Activated naive CD4-positive, alpha-beta T cell treated with anti-CD3 and anti-CD28 coated beads for 36 hours (primary cell): Measurements from ENCODE around the gene ANAPC5. TPM values are rescaled to one million over a fixed set of nuclear protein-coding genes. Genes with fewer than 3 reads are reported as not detected.
"Not testable (repeated sequence)": the region's sequence is repeated elsewhere in the genome, so short reads cannot be mapped to it uniquely, and the experiment has no call there.

Experiments used
- CTCF ChIA-PET: fragments of 350-600 bp; sonication (Branson Sonifier 250); formaldehyde crosslinking; loops from one replicate; lab custom pipeline; 2021; ENCODE audit warnings: antibody characterized with exemption; lab: Charles Lee
- DNase-seq: peaks from one replicate; pipeline ENCODE4 v3.0.0-alpha.2; 2020
- H3K27ac Mint-ChIP-seq: one replicate; pipeline ENCODE4 v1.8.0; 2021; ENCODE audit warnings: mild to moderate bottlenecking, mixed read lengths
- H3K27me3 Mint-ChIP-seq: one replicate; pipeline ENCODE4 v1.8.0; 2021; ENCODE audit warnings: low read depth, mixed read lengths
- H3K36me3 Mint-ChIP-seq: one replicate; pipeline ENCODE4 v1.8.0; 2021; ENCODE audit warnings: low read depth, mixed read lengths
- H3K4me1 Mint-ChIP-seq: one replicate; pipeline ENCODE4 v1.8.0; 2021; ENCODE audit warnings: low read depth, mixed read lengths
- H3K4me3 Mint-ChIP-seq: one replicate; pipeline ENCODE4 v1.8.0; 2021; ENCODE audit warnings: mild to moderate bottlenecking, moderate library complexity, mixed read lengths
- H3K9me3 Mint-ChIP-seq: one replicate; pipeline ENCODE4 v1.8.0; 2021; ENCODE audit warnings: mixed read lengths
- intact Hi-C: fragments of 100-400 bp; cut with micrococcal nuclease; formaldehyde crosslinking; loops from one replicate; pipeline ENCODE4 v1.15.1; 2023
- total RNA-seq, 2 experiments: library from RNA; stranded (reverse); gene quantifications; one replicate each; pipeline ENCODE4 v1.2.3, GENCODE V29; 2021

Gene ANAPC5
- total RNA-seq, 2 experiments from 2014 or later, result 117 to 119 TPM

DNA sequence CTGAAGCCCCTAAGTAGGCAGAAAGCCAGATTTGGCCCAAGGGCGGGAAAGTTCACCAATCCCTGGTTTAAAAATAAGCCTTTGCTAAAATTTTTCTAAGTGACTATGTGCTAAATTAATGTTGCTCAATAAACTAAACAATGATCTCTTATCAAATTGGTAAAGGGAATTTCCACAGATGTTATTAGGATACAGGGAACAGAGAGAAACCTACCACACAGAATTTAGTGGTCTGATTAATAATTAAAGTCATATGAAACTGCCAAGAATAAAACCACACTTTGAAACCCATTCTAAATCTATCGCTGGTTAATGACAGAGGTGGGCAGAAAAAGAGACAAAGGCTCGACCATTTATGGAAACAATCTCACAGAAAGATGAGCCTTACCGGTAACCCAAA is 22.0 kb downstream of the ANAPC5 start:
- no peak overlapping the region for H3K27ac Mint-ChIP-seq
- H3K9me3 Mint-ChIP-seq, result no peaks in the 10 kb centered on the region
- intact Hi-C loops, result no loop called here
- CTCF ChIA-PET, result interaction anchor here (0.7 to 7.9 kb wide), 2 partner anchors 101 to 113 kb away, joined by 3 to 99 read pairs; no protein-coding TSS in a partner anchor
- no peak overlapping the region for H3K4me3 Mint-ChIP-seq
- H3K4me1 Mint-ChIP-seq, result no peaks in the 10 kb centered on the region
- H3K36me3 Mint-ChIP-seq, result peaks cover 42% of the 10 kb centered on the region
- no peak for DNase-seq
- no peaks in the 10 kb centered on the region for H3K27me3 Mint-ChIP-seq

DNA sequence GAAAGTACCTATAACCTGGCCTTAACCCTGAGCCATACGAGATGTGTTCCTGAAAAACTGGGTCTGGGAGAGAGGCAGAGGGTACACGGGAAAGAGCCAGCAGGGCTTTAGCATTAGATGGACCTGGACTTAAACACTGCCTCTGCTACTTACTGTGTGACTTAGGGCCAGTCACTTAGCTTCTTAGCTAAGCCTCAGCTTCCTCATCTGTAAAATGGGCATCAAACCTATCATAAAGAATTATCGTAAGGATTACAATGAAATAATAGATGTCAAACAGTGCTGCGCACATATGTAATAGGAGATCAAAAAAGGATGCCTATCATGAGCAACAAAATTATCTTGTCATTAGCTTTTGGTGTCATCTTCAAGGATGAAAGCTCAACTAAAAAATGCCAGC is 23.6 kb downstream of the ANAPC5 start:
- Mint-ChIP-seq H3K9me3 (no peaks in the 10 kb centered on the region), H3K27me3 (no peaks in the 10 kb centered on the region), H3K27ac (no peak overlapping the region), H3K4me1 (no peaks in the 10 kb centered on the region), H3K36me3 (peaks cover 48% of the 10 kb centered on the region), H3K4me3 (no peak overlapping the region)
- DNase-seq, result no peak
- CTCF ChIA-PET, result interaction anchor here (0.6 to 1.4 kb wide), 3 partner anchors 84 to 129 kb away, joined by 3 to 8 read pairs (median 5); no protein-coding TSS in a partner anchor
- intact Hi-C loops, result no loop called here

DNA sequence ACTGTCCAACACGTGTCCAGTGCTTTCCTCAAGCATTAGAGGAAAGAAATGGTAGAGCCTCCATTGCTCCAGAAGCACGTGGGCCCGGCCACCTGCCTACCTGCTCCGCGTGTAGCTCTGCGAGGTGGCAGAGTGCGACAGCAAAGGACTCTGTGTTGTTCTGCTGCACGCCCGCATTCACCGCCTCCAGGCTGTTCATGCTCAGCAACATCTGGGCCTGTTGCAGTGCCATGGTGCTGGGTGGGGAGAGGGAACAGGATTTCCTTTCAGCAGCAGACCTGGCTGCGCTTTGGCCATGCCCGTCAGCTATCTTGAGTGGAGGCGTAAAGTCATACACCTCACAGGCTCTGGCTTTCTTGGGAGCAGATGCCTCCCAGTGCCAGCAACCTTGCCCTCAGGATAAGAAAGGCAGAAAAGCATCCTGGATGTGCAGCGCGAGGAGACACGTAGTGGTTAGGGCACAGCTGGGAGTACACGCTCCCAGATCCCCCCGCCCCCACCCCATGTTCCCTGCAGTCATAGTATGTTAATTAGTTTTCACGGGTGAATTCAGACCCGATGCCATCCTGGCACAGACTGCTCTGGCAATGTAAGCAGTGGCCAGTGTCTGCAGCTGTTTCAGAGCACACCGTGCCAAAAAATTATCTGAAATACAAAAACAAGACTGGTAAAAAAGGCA is 25.1 kb downstream of the ANAPC5 start:
- intact Hi-C loops, result no loop called here
- H3K4me3 Mint-ChIP-seq, result no peak overlapping the region
- CTCF ChIA-PET, result no interaction called here
- no peaks in the 10 kb centered on the region for H3K27me3 Mint-ChIP-seq
- peak overlapping the region; percentile 19 for H3K27ac Mint-ChIP-seq
- peaks cover 53% of the 10 kb centered on the region for H3K36me3 Mint-ChIP-seq
- H3K9me3 Mint-ChIP-seq, result no peaks in the 10 kb centered on the region
- no peaks in the 10 kb centered on the region for H3K4me1 Mint-ChIP-seq
- DNase-seq, result no peak

DNA sequence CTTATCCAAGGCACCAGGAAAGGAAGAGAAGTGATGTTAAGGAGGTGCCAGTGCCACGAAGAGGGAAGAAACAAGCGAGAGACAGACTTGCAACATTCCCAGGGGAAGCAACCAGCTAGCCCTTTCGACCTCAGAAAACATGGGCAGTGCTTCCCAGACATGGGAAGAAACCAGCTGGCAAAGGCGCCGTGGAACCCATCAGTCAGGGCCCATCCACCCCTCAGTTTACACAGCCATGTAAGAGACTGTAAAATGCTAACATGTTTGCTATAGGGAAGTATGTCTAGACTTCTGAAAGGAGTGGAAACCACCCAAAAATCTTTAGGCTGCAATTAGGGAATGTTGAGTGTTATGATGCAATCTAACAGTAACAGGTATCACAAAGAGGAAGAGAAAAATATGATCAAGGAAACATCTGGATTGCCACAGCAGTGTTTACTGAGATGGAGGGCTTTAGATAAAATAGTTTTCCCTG is 26.3 kb downstream of the ANAPC5 start:
- intact Hi-C loops, result no loop called here
- Mint-ChIP-seq H3K36me3 (peaks cover 51% of the 10 kb centered on the region), H3K4me3 (no peak overlapping the region), H3K27ac (peak overlapping the region; percentile 6), H3K9me3 (no peaks in the 10 kb centered on the region), H3K4me1 (no peaks in the 10 kb centered on the region), H3K27me3 (no peaks in the 10 kb centered on the region)
- CTCF ChIA-PET, result interaction anchor here (0.7 kb wide), 1 partner anchor 8 kb away, joined by 3 read pairs; no protein-coding TSS in a partner anchor
- no peak for DNase-seq

DNA sequence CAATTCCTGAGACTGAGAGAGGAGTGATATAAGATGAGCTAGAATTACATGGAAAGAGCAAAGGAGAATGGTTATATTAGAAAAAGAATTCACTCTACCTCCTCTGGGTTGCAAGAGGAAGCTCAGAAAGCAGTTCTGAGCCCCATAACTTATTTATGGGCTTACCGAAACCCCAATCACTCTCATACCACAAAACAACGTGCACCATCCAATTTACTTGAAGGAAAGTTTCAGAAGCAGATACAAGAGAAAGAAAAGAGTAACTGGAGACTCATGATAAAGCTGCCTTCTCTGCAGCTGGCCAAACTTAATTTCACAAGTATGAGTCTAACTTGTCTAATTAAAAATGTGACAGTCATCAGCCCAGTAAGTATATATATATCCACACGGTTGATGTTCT is 28.3 kb downstream of the ANAPC5 start:
- no peak for DNase-seq
- intact Hi-C loops, result loop anchor here (1.0 kb wide), 1 partner anchor 15 kb away; no protein-coding TSS in a partner anchor
- no peaks in the 10 kb centered on the region for H3K4me1 Mint-ChIP-seq
- peaks cover 38% of the 10 kb centered on the region for H3K36me3 Mint-ChIP-seq
- H3K27ac Mint-ChIP-seq, result peak overlapping the region; percentile 37
- CTCF ChIA-PET, result interaction anchor here (0.6 to 1.4 kb wide), 3 partner anchors 11 to 850 kb away, joined by 3 to 9 read pairs (median 4); partner anchors contain the start of gene IL31
- H3K9me3 Mint-ChIP-seq, result no peaks in the 10 kb centered on the region
- no peak overlapping the region for H3K4me3 Mint-ChIP-seq
- H3K27me3 Mint-ChIP-seq, result no peaks in the 10 kb centered on the region

DNA sequence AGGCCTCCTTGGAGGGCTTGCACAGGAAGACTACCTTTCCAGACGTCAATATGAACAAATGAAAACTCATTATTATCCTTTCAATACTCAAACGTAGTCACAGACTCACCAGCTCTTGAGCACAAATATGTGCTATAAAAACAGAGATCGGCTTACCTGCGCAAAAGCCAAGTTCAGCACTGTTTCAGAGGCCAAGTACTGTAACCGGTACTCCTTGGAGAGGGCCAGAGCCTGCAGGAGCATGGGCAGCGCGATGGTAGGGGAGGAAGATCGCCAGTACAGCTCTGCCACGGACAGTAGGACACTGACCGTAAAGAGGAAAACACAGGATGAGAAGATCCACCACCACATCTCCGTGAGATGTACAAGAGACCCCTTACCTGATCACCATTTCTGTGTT is 34.1 kb downstream of the ANAPC5 start:
- Mint-ChIP-seq H3K4me3 (no peak overlapping the region), H3K27ac (no peak overlapping the region), H3K9me3 (no peaks in the 10 kb centered on the region), H3K27me3 (no peaks in the 10 kb centered on the region), H3K36me3 (peaks cover 40% of the 10 kb centered on the region), H3K4me1 (peaks cover 24% of the 10 kb centered on the region)
- intact Hi-C loops, result no loop called here
- no peak for DNase-seq
- CTCF ChIA-PET, result interaction anchor here (1.0 to 1.2 kb wide), 2 partner anchors 11 to 17 kb away, joined by 5 to 6 read pairs; no protein-coding TSS in a partner anchor

DNA sequence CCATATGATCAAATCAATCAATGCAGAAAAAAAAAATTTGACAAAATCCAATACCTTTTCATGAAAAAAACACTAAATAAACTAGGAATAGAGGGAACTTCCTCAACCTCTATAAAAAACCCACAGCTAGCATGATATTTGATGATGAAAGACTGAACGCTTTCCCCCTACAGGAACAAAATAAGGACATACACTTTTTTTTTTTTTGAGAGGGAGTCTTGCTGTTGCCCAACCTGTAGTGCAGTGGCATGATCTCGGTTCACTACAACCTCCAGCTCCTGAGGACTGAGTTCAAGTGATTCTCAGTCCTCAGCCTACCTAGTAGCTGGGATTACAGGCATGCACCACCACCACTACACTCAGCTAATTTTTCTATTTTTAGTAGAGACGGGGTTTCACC is 37.8 kb downstream of the ANAPC5 start:
- Mint-ChIP-seq H3K4me3 (no peak overlapping the region), H3K4me1 (peaks cover 27% of the 10 kb centered on the region), H3K27me3 (no peaks in the 10 kb centered on the region), H3K27ac (no peak overlapping the region), H3K36me3 (peaks cover 44% of the 10 kb centered on the region), H3K9me3 (no peaks in the 10 kb centered on the region)
- no peak for DNase-seq
- intact Hi-C loops, result no loop called here
- CTCF ChIA-PET, result interaction anchor here (0.6 kb wide), 1 partner anchor 407 kb away, joined by 3 read pairs; no protein-coding TSS in a partner anchor

DNA sequence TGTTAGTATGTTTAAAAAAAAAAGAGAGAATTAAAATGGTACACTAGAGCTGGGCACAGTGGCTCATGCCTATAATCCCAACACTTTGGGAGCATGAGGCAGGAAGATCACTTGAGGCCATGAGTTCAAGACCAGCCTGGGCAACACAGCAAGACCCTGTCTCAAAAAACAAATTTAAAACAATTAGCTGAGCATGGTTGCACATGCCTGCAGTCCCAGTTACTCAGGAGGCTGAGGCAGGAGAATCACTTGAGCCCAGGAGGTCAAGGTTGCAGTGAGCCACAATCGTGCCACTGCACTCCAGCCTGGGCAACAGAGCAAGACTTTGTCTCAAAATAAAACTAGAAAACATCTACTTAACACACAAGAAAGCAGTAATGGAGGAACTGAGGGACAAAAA is 42.0 kb downstream of the ANAPC5 start:
- peaks cover 18% of the 10 kb centered on the region for H3K4me1 Mint-ChIP-seq
- CTCF ChIA-PET, H3K4me3 Mint-ChIP-seq, DNase-seq, intact Hi-C loops, H3K9me3 Mint-ChIP-seq, H3K27ac Mint-ChIP-seq, H3K27me3 Mint-ChIP-seq: not testable (repeated sequence)
- H3K36me3 Mint-ChIP-seq, result peaks cover 27% of the 10 kb centered on the region

DNA sequence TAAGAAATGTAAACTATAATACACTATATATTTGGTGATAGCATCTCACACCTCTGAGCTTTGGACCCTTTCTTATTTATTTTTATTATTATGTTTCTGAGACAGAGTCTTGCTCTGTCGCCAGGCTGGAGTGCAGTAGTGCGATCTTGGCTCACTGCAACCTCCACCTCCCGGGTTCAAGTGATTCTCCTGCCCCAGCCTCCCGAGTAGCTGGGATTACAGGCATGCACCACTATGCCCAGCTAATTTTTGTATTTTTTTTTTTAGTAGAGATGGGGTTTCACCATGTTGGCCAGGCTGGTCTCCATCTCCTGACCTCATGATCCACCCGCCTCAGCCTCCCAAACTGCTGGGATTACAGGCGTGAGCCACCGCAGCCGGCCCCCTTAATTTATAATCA is 44.8 kb downstream of the ANAPC5 start:
- intact Hi-C loops, H3K9me3 Mint-ChIP-seq, H3K4me1 Mint-ChIP-seq, H3K4me3 Mint-ChIP-seq, H3K27me3 Mint-ChIP-seq, H3K27ac Mint-ChIP-seq, DNase-seq: not testable (repeated sequence)
- H3K36me3 Mint-ChIP-seq, result peaks cover 13% of the 10 kb centered on the region
- CTCF ChIA-PET, result interaction anchor here (0.5 to 1.9 kb wide), 5 partner anchors 10 to 592 kb away, joined by 3 to 6 read pairs (median 3); no protein-coding TSS in a partner anchor

DNA sequence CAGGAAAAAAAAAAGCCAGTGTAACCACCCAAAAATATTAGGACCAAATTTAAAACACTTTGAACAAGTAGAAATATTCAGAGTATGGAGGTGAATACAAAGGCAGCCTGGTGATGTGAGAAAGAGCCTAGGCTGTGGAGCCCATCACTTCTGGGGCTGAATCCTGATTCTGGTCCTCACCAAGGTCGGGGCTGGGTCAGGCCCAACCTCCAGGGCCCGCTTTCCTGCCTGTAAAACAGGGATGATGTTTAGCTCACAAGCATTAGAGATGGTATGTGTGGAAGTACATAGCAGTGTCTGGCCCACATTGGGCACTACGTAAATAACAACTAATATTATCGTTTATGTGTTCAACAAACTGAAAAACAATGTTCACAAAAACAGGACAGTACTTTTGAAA is 47.9 kb downstream of the ANAPC5 start:
- Mint-ChIP-seq H3K27me3 (no peaks in the 10 kb centered on the region), H3K27ac (no peak overlapping the region), H3K4me3 (no peak overlapping the region), H3K9me3 (no peaks in the 10 kb centered on the region), H3K4me1 (no peaks in the 10 kb centered on the region), H3K36me3 (peaks cover 4% of the 10 kb centered on the region)
- CTCF ChIA-PET, result no interaction called here
- intact Hi-C loops, result no loop called here
- no peak for DNase-seq

DNA sequence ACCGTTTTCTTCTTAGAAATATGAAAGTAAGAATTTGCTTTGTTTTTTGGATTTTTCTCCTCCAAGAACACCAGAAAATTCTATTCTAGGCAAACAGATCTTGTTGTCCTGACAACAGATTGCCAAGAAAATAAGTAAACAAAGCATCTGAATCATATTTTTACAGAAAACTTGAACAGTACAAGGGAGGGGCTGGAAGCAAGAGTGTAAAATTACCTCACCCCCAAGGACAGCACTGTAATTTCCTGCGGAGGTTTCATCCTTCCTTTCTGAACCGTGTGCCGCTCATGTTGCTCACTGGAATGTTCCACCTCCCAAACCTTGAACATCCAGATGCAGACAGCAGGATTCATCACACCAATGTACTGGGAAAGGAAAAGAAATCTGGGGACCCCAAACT is 50.3 kb downstream of the ANAPC5 start:
- Mint-ChIP-seq H3K9me3 (no peaks in the 10 kb centered on the region), H3K36me3 (no peaks in the 10 kb centered on the region), H3K4me3 (no peak overlapping the region), H3K27me3 (no peaks in the 10 kb centered on the region), H3K4me1 (peaks cover 7% of the 10 kb centered on the region), H3K27ac (no peak overlapping the region)
- no peak for DNase-seq
- intact Hi-C loops, result no loop called here
- CTCF ChIA-PET, result no interaction called here

DNA sequence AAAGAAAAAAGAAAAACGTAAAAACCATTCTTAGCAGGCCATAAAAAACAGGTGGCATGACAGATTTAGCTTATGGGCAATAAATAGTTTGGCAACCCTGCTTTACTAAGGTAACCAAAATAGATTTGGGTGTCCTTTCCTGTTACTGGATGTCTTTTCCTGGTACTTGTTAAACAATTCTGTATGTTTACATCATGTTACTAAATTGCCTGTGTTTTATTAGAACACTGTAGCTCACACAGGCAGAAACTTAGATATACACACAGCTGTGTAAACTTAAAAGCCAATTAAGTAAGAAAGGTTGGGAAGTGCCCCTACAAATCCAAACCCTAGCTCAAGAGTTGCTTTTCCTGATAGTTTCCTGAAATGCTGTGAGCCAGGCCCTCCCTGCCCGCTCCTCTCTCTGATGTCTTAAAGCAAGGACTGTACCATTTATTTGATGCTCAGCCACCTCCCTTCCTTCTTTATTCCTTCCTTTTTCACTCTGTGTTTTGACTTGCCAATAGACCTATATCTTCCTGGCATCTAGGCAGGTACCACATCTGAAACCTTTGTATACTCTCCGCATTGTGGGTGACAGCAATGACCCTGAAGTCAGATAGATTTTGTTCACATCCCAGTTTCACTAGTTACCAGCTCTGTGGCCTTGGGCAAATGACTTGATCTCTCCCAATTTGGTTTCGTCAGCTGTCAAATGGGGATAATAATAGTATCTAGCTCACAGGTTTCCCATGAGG is 52.0 kb downstream of the ANAPC5 start:
- CTCF ChIA-PET, result interaction anchor here (1.1 kb wide), 1 partner anchor 34 kb away, joined by 3 read pairs; no protein-coding TSS in a partner anchor
- no peak for DNase-seq
- intact Hi-C loops, result no loop called here
- H3K4me1 Mint-ChIP-seq, result peaks cover 12% of the 10 kb centered on the region
- no peak overlapping the region for H3K27ac Mint-ChIP-seq
- no peak overlapping the region for H3K4me3 Mint-ChIP-seq
- no peaks in the 10 kb centered on the region for H3K27me3 Mint-ChIP-seq
- no peaks in the 10 kb centered on the region for H3K9me3 Mint-ChIP-seq
- no peaks in the 10 kb centered on the region for H3K36me3 Mint-ChIP-seq
